GM18907 (cell line): ENCODE results near the gene CEP97.
"Not testable (repeated sequence)": the region's sequence is repeated elsewhere in the genome, so short reads cannot be mapped to it uniquely, and the experiment has no call there.

Source experiments
- ATAC-seq: cut with Tn5 transposase; IDR thresholded peaks from one replicate; pipeline ENCODE4 v1.9.1; 2021; ENCODE audit warnings: mild to moderate bottlenecking, moderate library complexity; ENCODE audit not compliant: unreplicated experiment

The CEP97 gene

GRCh38 chr3:101758224-101758623, 33.8 kb downstream of the CEP97 start:
- ATAC-seq, result no peak

DNA sequence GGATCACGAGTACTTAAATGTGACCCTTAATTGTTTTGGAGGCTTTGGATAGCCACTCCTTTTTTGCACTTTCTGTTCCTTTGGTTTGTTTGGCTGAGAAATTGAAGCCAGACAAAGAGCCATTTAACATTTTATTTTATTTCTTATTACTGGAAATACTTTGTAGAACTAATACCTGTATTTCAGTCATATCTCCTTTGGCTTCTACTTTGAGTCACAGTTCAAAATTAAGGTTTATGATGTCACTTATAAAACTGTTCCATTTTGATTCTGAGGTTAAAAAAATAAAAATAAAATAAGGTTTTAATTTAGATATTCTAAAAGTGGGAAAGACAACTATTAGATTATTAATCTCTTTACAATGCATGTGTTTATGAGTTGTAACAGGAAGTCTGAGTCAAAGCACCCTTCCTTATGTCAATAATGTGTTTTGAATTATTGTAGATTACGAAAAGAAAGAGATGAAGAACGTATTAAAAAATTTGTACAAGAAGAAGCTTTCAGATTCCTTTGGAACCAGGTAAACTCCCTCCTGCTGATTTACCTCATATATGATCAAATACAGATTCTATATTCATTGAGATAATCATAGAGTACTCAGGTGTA, 37.7 kb downstream of the CEP97 start:
- ATAC-seq, result no peak

GRCh38 chr3:101777745-101778281, 53.4 kb downstream of the CEP97 start:
- not testable (repeated sequence) for ATAC-seq

- no peak for ATAC-seq
These were observed 54.1 kb downstream of the CEP97 start for GRCh38 chr3:101778385-101779046.

GRCh38 chr3:101779047-101779821, 54.8 kb downstream of the CEP97 start, which contains the start of gene NXPE3:
Gene NXPE3 (plus strand): TSS chr3:101779211. CDS start chr3:101785597, 6,386 bp downstream.
- ATAC-seq, result peak; percentile 96

GRCh38 chr3:101779822-101780381, 55.5 kb downstream of the CEP97 start:
- ATAC-seq, result no peak

DNA sequence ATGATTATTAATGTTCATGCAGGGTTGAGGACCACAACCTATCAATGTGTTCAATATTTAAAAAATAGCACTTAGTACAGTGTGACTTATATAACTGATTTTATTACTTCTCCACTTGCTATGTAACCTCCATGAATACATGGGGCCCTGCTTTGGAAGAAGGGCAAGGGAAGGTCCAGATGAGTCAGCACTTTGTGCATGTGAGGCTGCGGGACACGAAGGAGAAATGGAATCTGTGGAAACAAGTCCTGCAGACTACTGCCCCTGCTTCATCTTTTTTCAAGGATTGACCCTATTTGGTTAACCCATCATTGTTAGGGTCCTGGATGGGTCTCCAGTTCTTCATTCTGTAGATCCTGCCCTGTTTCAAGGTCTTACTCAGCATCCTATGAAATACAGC, 56.2 kb downstream of the CEP97 start:
- ATAC-seq, result no peak

- ATAC-seq, result no peak
These were observed 56.8 kb downstream of the CEP97 start for GRCh38 chr3:101781166-101781565.

GRCh38 chr3:101784855-101785613, 60.6 kb downstream of the CEP97 start:
- ATAC-seq, result no peak

DNA sequence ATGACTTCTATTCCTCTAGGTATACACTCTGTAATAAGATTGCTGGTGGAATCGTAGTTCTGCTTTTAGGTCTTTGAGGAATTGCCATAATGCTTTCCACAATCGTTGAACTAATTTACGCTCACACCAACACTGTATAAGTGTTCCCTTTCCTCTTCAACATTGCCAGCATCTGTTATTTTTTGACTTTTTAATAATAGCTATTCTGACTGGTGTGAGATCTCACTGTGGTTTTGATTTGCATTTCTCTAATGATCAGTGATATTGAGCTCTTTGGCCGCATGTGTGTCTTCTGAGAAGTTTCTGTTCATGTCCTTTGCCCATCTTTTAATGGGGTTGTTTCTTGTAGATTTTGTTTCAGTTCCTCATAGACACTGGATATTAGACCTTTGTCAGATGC, 67.4 kb downstream of the CEP97 start:
- peak; percentile 99 for ATAC-seq

DNA sequence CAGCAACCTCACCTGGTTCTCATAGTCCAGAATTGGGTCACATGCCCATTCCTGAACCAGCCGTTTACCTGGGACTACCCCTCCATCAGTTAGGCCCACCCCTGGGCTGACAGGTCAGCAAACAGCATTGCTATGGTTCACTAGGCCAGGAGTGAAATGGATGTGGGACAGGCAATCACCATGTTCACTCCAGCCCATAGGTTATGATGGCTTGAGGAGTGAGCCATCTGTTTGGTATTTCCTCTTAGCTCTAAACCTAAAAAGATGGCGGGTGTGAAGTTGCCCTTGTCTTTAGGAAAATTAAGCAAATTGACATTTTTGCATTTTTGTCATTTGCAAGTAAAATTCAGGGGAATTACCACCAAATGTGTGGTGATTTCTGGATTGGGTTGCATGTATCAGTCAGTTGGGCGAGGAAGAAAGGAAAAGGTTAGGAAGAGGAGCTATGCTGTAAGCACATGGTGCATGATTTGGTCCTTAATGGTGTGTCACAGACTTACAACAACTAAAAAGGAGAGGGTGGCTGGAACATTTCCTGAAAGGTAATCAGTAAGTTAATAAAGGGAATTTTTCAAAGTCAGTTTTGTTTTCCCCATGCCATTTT, 71.8 kb downstream of the CEP97 start:
- no peak for ATAC-seq

- no peak for ATAC-seq
These were observed 76.8 kb downstream of the CEP97 start for GRCh38 chr3:101801174-101801573.

DNA sequence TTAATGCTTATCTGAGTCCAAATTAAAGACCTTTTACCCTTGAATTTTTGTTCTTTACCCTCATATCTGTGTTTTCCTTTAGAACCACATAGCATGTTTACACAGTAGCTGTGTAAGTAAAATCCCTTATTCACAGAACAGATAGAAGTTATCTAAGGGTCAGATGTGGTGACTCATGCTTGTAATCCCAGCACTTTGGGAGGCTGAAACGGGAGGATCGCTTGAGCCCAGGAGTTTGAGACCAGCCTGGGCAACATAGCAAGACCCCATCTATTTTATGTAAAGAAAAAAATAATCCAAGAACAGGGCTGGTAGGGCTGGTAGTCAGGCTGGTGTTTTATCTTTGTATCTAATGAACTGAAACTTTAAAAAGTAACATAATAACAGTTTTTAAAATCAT, 77.8 kb downstream of the CEP97 start:
- ATAC-seq, result no peak

GRCh38 chr3:101803173-101803782, 78.9 kb downstream of the CEP97 start:
- ATAC-seq, result peak; percentile 95

- ATAC-seq, result no peak
These were observed 79.5 kb downstream of the CEP97 start for GRCh38 chr3:101803939-101804338.

- no peak for ATAC-seq
These were observed 82.1 kb downstream of the CEP97 start for GRCh38 chr3:101806491-101806890.

GRCh38 chr3:101807888-101808287, 83.5 kb downstream of the CEP97 start:
- peak; percentile 70 for ATAC-seq

- ATAC-seq, result peak; percentile 47
These were observed 85.0 kb downstream of the CEP97 start for GRCh38 chr3:101809178-101810021.

DNA sequence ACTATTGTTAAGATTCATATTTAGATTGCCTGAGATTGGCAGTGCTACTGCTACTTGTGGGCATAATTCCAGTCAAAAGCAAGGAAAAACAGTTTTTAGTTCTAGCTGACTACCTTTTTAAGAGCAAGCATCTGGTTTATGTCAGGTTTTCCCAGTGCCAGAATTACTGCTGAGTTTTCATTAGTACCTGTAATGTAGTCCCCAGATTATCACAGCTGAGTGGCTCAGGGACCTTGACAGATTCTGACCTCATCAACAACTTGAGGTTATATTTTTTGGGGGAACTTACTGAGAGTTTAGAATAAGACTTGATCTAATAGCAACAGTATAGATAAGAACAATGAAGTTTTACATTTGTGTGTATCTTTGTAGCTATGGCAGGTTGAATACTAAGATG, 85.6 kb downstream of the CEP97 start:
- ATAC-seq, result no peak
